Measurements from ENCODE around the gene LCN10. TPM values are rescaled to one million over a fixed set of nuclear protein-coding genes. Genes with fewer than 3 reads are reported as not detected.
"Not testable (repeated sequence)": the region's sequence is repeated elsewhere in the genome, so short reads cannot be mapped to it uniquely, and the experiment has no call there.

The LCN10 gene
- polyA plus RNA-seq, 2 of the 4 experiments (the other 2 are of a cell fraction), result not detected

DNA sequence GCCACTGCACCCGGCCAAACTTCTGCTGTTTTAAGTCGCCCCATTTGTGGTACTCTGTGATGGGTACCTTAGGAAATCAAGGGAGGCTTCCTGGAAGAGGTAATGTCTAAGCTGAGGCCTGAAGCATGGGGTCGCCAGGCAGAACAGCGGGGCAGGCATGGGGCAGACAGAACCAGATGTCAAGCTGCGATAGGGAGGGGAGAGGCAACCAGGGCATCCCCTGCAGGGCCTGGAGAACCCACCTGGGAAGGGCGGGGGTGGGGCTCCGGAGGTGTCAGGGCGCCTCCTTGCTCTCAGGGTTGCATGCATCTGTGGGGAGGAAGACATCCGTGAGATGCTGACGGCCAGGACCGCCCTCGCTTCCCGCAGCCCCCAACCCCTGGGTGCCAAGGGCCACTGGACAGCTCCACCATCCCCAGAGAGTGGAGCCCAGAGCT lies 18.8 kb upstream of the LCN10 start:
- ATAC-seq (no peak), DNase-seq (ENCODE audit: low read depth in 1 of 2, low spot score in 1 of 2) (no peak), FAIRE-seq (no peak)
- TF ChIP-seq ZFP36 (IDR thresholded peaks at IDR 0.05; ENCODE audit: borderline replicate concordance, partially characterized antibody) (peak; percentile 88), HOXB13 (CRISPR knock-in tag; IDR thresholded peaks at IDR 0.05; ENCODE audit: low read depth) (no peak), HDAC2 (IDR thresholded peaks at IDR 0.05) (no peak), KDM1A (IDR thresholded peaks at IDR 0.05; ENCODE audit: low read depth) (0 out of 2 replicates have a peak, but pooled peaks have one; percentile 17)
- TF ChIP-seq, protein P1, sequence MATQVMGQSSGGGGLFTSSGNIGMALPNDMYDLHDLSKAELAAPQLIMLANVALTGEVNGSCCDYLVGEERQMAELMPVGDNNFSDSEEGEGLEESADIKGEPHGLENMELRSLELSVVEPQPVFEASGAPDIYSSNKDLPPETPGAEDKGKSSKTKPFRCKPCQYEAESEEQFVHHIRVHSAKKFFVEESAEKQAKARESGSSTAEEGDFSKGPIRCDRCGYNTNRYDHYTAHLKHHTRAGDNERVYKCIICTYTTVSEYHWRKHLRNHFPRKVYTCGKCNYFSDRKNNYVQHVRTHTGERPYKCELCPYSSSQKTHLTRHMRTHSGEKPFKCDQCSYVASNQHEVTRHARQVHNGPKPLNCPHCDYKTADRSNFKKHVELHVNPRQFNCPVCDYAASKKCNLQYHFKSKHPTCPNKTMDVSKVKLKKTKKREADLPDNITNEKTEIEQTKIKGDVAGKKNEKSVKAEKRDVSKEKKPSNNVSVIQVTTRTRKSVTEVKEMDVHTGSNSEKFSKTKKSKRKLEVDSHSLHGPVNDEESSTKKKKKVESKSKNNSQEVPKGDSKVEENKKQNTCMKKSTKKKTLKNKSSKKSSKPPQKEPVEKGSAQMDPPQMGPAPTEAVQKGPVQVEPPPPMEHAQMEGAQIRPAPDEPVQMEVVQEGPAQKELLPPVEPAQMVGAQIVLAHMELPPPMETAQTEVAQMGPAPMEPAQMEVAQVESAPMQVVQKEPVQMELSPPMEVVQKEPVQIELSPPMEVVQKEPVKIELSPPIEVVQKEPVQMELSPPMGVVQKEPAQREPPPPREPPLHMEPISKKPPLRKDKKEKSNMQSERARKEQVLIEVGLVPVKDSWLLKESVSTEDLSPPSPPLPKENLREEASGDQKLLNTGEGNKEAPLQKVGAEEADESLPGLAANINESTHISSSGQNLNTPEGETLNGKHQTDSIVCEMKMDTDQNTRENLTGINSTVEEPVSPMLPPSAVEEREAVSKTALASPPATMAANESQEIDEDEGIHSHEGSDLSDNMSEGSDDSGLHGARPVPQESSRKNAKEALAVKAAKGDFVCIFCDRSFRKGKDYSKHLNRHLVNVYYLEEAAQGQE (IDR thresholded peaks at IDR 0.05), result no peak
- ChIA-PET CTCF (interaction anchor here (0.9 to 28.0 kb wide), 11 partner anchors 15 to 130 kb away, joined by 3 to 625 read pairs (median 5); partner anchors contain the start of genes LCN10, LCN6, RABL6 and TMEM141), POLR2A (no interaction called here)
- Histone ChIP-seq H3K4me2 (no peak overlapping the region), H3K4me1 (peaks cover 12% of the 10 kb centered on the region), H3K9me3 (no peaks in the 10 kb centered on the region), H3K27ac (no peak overlapping the region), H3K4me3 (no peak overlapping the region)
- 64% methylated on average over 5 of the region's 13 CpGs for WGBS (ENCODE audit: missing lambda C conversion rate)

DNA sequence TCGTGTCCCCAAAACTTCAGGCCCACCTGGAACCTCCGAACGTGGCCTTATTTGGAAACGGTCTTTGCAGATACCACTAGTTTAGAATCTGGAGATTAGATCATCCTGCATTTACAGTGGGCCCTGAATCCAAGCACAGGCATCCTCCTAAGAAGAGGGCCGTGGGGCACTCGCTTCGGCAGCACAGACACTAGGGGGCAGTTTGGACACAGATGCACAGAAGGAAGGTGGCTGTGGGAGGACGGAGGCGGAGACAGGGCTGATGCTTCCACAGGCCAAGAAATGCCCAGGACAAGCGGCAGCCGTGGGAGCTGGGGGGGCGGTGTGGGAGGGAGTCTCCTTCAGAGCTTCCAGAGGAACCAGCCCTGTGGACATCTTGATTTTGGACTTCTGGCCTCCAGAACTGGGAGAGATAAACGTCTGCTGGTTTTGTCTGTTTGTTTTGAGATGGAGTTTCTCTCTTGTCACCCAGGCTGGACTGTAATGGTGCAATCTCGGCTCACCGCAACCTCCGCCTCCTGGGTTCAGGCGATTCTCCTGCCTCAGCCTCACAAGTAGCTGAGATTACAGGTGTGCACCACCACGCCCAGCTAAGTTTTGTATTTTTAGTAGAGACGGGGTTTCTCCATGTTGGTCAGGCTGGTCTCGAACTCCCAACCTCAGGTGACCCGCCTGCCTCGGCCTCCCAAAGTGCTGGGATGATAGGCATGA lies 18.2 kb upstream of the LCN10 start:
- Histone ChIP-seq H3K4me1 (peaks cover 12% of the 10 kb centered on the region), H3K4me2 (peak overlapping the region; percentile 64; the same call in 2 of the 3 replicates), H3K27ac (peak overlapping the region; percentile 39 to 63; a peak in 3 of 6 replicates)
- H3K9me3 ChIP-seq, POLR2A ChIA-PET, H3K4me3 ChIP-seq: not testable (repeated sequence)
- TF ChIP-seq SMC3 (IDR thresholded peaks at IDR 0.05) (0 out of 3 replicates have a peak, but pooled peaks have one; percentile 7), RAD21 (conservative IDR thresholded peaks at IDR 0.05 in 1 of 2, IDR thresholded peaks at IDR 0.05 in 1 of 2) (peak in 1 of 2 experiments; percentile 43; a peak in 2 of 5 replicates), MAZ (IDR thresholded peaks at IDR 0.05; ENCODE audit: borderline replicate concordance, low read depth, low read length) (0 out of 2 replicates have a peak, but pooled peaks have one; percentile 16)
- TF ChIP-seq, protein P2, sequence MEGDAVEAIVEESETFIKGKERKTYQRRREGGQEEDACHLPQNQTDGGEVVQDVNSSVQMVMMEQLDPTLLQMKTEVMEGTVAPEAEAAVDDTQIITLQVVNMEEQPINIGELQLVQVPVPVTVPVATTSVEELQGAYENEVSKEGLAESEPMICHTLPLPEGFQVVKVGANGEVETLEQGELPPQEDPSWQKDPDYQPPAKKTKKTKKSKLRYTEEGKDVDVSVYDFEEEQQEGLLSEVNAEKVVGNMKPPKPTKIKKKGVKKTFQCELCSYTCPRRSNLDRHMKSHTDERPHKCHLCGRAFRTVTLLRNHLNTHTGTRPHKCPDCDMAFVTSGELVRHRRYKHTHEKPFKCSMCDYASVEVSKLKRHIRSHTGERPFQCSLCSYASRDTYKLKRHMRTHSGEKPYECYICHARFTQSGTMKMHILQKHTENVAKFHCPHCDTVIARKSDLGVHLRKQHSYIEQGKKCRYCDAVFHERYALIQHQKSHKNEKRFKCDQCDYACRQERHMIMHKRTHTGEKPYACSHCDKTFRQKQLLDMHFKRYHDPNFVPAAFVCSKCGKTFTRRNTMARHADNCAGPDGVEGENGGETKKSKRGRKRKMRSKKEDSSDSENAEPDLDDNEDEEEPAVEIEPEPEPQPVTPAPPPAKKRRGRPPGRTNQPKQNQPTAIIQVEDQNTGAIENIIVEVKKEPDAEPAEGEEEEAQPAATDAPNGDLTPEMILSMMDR (IDR thresholded peaks at IDR 0.05), result peak; percentile 58
- TF ChIP-seq, protein P3, sequence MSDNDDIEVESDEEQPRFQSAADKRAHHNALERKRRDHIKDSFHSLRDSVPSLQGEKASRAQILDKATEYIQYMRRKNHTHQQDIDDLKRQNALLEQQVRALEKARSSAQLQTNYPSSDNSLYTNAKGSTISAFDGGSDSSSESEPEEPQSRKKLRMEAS (IDR thresholded peaks at IDR 0.05), result 0 out of 2 replicates have a peak, but pooled peaks have one; percentile 36
- WGBS (ENCODE audit: missing lambda C conversion rate), result 26% methylated on average over 20 of the region's 22 CpGs
- ATAC-seq (peak; percentile 80 to 82), FAIRE-seq (peak; percentile 96), DNase-seq (ENCODE audit: low read depth in 1 of 2, low spot score in 1 of 2) (peak; percentile 63 to 81)
- CTCF ChIA-PET, result interaction anchor here (0.7 to 28.0 kb wide), 15 partner anchors 15 to 268 kb away, joined by 3 to 625 read pairs (median 4); partner anchors contain the start of genes LCN10, LCN6, RABL6 and TMEM141

DNA sequence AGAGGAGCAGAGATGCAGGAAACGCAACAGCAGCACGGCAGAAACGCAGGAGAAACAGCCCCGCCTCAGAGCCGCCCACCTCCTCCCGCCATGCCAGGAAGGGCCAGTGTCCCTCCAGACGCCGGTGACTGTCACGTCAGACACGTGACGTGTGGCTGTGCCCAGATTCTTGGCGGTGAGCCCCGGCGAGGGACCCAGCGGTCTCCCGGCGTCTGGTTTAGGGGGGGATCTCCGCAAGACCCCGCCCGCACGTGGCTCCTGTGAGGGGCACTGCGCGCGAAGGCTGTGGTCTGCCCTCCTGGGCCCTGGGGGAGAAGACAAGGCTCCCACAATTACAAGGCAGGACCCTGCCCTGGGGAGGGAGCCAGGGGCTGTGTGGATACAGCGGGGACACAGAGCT lies 17.7 kb upstream of the LCN10 start:
- Histone ChIP-seq H3K4me1 (peaks cover 12% of the 10 kb centered on the region), H3K9me3 (no peaks in the 10 kb centered on the region), H3K4me3 (no peak overlapping the region), H3K27ac (peak overlapping the region in 1 of 2 experiments; percentile 63; a peak in 2 of 6 replicates), H3K4me2 (no peak overlapping the region)
- peak in 1 of 2 experiments; percentile 3; a peak in 2 of 6 replicates for ATAC-seq
- 84% methylated on average over 24 of the region's 25 CpGs for WGBS (ENCODE audit: missing lambda C conversion rate)
- DNase-seq (ENCODE audit: low read depth in 1 of 2, low spot score in 1 of 2), result no peak
- ChIA-PET POLR2A (no interaction called here), CTCF (interaction anchor here (0.7 to 28.0 kb wide), 14 partner anchors 14 to 269 kb away, joined by 3 to 625 read pairs (median 4); partner anchors contain the start of genes LCN10, LCN6, RABL6 and TMEM141)
- TF ChIP-seq CBX2 (IDR thresholded peaks at IDR 0.05; ENCODE audit: borderline replicate concordance, low read depth), result no peak
- TF ChIP-seq, protein P2 (IDR thresholded peaks at IDR 0.05), result no peak
- TF ChIP-seq NFE2L2 (conservative IDR thresholded peaks at IDR 0.05; ENCODE audit: low read length), result no peak
- FAIRE-seq, result no peak

Measured in A549 (cell line).